ENCODE measurements around the gene SEMA3G. TPM values are rescaled to one million over a fixed set of nuclear protein-coding genes. Genes with fewer than 3 reads are reported as not detected.

Gene SEMA3G
- total RNA-seq, 6 experiments from 2014 or later, result 0.60 to 2.8 (median 0.80) TPM

GRCh38 chr3:52404391-52404790 is 40.5 kb downstream of the SEMA3G start:
- Histone ChIP-seq H3K4me3 (no peak overlapping the region), H3K4me1 (peaks cover 0 to 10% (median 3%) of the 10 kb centered on the region in 4 donors), H3K9me3 (no peaks in the 10 kb centered on the region), H3K36me3 (peaks cover 0 to 69% (median 28%) of the 10 kb centered on the region in 4 donors), H3K27me3 (no peaks in the 10 kb centered on the region), H3K27ac (no peak overlapping the region)
- TF ChIP-seq CTCF (IDR thresholded peaks at IDR 0.05) (no peak), POLR2A (IDR thresholded peaks at IDR 0.05) (no peak)
- no peak for ATAC-seq
- no CpG with 5 or more reads among the region's 10 CpGs for WGBS (ENCODE audit: insufficient coverage, low coverage, low lambda C conversion rate, missing lambda C conversion rate)
- peak in 1 of 3 donors; percentile 25 for DNase-seq
- intact Hi-C loops (cut with DNase I), result no loop called here

- no peak for TF ChIP-seq CTCF (IDR thresholded peaks at IDR 0.05)
- TF ChIP-seq POLR2A (IDR thresholded peaks at IDR 0.05), result no peak
- H3K27me3 ChIP-seq, result no peaks in the 10 kb centered on the region
- peak in 1 of 3 donors; percentile 41 for DNase-seq
- intact Hi-C loops (cut with DNase I), result no loop called here
- peaks cover 0 to 69% (median 28%) of the 10 kb centered on the region in 4 donors for H3K36me3 ChIP-seq
- no peak overlapping the region for H3K27ac ChIP-seq
- peaks cover 0 to 6% (median 2%) of the 10 kb centered on the region in 4 donors for H3K4me1 ChIP-seq
- H3K9me3 ChIP-seq, result no peaks in the 10 kb centered on the region
- no peak overlapping the region for H3K4me3 ChIP-seq
- no peak for ATAC-seq
- WGBS (ENCODE audit: insufficient coverage, low coverage, low lambda C conversion rate, missing lambda C conversion rate), result 67% methylated on average over 1 of the region's 3 CpGs
Observed at GRCh38 chr3:52403955-52404354, 40.9 kb downstream of the SEMA3G start.

GRCh38 chr3:52403271-52403841 is 41.5 kb downstream of the SEMA3G start:
- WGBS (ENCODE audit: insufficient coverage, low coverage, low lambda C conversion rate, missing lambda C conversion rate), result 95% methylated on average over 7 of the region's 19 CpGs
- Histone ChIP-seq H3K27me3 (no peaks in the 10 kb centered on the region), H3K27ac (no peak overlapping the region), H3K4me1 (no peaks in the 10 kb centered on the region), H3K36me3 (peaks cover 0 to 69% (median 28%) of the 10 kb centered on the region in 4 donors), H3K4me3 (no peak overlapping the region), H3K9me3 (no peaks in the 10 kb centered on the region)
- intact Hi-C loops (cut with DNase I), result no loop called here
- no peak for ATAC-seq
- peak in 1 of 3 donors; percentile 54 for DNase-seq
- TF ChIP-seq CTCF (IDR thresholded peaks at IDR 0.05), result no peak
- no peak for TF ChIP-seq POLR2A (IDR thresholded peaks at IDR 0.05)

GRCh38 chr3:52402706-52403270 is 42.1 kb downstream of the SEMA3G start:
- Histone ChIP-seq H3K9me3 (no peaks in the 10 kb centered on the region), H3K36me3 (peaks cover 0 to 68% (median 28%) of the 10 kb centered on the region in 4 donors), H3K4me3 (no peak overlapping the region), H3K4me1 (no peaks in the 10 kb centered on the region), H3K27me3 (no peaks in the 10 kb centered on the region), H3K27ac (no peak overlapping the region)
- intact Hi-C loops (cut with DNase I), result no loop called here
- TF ChIP-seq CTCF (IDR thresholded peaks at IDR 0.05) (no peak), POLR2A (IDR thresholded peaks at IDR 0.05) (no peak)
- no CpG with 5 or more reads among the region's 11 CpGs for WGBS (ENCODE audit: insufficient coverage, low coverage, low lambda C conversion rate, missing lambda C conversion rate)
- ATAC-seq (no peak), DNase-seq (no peak)

Measured in right lobe of liver (tissue), 6 donors.